ENCODE data around the gene PIEZO2.
"Not testable (repeated sequence)": the region's sequence is repeated elsewhere in the genome, so short reads cannot be mapped to it uniquely, and the experiment has no call there.

Gene PIEZO2

DNA sequence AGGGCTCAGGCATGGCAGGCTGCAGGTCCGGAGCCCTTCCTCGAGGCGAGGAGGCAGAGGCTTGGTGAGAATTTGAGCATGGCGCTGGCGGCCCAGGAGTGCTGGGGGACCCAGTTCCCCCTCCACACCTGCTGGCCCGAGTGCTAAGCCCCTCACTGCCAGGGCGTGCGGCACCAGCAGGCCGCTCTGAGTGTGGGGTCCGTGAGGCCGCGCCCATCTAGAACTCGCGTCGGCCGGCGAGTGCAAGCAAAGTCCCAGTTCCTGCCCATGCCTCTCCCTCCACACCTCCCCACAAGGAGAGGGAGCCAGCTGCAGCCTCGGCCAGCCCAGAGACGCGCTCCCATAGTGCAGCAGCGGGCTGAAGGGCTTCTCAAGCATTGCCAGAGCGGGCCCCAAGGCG is 233.0 kb downstream of the PIEZO2 start:
- no peak for DNase-seq (ENCODE audit: low read depth)
- TF ChIP-seq CTCF (conservative IDR thresholded peaks at IDR 0.05; ENCODE audit: low read length): no peak
- no peak overlapping the region for H3K4me3 ChIP-seq (ENCODE audit: low read length)

DNA sequence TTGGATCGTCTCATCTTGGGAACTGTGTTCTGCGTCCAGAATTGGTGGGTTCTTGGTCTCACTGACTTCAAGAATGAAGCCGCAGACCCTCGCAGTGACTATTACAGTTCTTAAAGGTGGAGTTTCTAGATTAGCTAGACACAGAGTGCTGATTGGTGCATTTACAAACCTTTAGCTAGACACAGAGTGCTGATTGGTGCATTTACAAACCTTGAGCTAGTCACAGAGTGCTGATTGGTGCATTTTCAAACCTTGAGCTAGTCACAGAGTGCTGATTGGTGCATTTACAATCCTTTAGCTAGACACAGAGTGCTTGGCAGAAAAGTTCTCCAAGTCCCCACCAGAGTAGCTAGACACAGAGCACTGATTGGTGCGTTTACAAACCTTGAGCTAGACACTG is 233.6 kb downstream of the PIEZO2 start:
- H3K4me3 ChIP-seq (ENCODE audit: low read length); DNase-seq (ENCODE audit: low read depth): not testable (repeated sequence)

GRCh38 chr18:10914610-10915009 is 234.8 kb downstream of the PIEZO2 start:
- H3K4me3 ChIP-seq (ENCODE audit: low read length); DNase-seq (ENCODE audit: low read depth): not testable (repeated sequence)

- H3K4me3 ChIP-seq (ENCODE audit: low read length): no peak overlapping the region
- DNase-seq (ENCODE audit: low read depth): peak; percentile 13
- TF ChIP-seq CTCF (conservative IDR thresholded peaks at IDR 0.05; ENCODE audit: low read length): no peak
Measured at GRCh38 chr18:10913919-10914318, 235.4 kb downstream of the PIEZO2 start.

DNA sequence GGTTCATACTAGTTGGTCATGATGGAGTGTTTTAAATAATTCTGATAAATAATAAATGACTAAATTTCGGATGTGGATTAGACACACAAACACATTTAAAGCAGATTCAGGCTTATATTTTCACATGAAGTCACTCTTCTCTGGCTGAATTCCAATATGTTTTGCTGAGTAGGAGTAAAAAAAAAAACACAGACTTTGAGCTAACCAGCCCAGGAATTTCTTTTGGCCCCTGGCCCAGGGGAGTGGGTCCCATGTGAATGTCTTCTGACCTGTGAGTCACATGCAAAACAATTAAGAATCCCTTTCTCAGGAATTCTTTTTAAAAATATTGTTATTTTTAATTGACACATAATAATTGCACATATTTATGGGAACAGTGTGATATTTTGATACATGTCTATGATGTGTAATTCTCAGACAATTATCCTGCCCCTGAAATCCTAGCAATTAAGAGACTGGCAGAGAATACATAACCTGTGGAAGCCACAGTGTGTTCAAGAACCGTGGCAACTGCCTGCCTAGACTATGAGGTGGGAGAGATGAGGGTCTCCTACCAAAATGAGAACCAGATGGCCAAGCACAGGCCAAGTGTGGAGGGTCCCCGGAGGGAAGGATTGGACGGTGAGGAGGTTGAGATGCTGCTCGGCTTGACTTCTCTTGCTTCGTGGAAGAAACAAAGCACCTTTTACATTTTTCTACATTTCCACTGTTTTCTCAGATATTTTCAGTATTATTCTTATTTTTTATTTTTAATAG is 236.4 kb downstream of the PIEZO2 start:
- TF ChIP-seq CTCF (conservative IDR thresholded peaks at IDR 0.05; ENCODE audit: low read length): no peak
- no peak overlapping the region for H3K4me3 ChIP-seq (ENCODE audit: low read length)
- DNase-seq (ENCODE audit: low read depth): peak; percentile 41

GRCh38 chr18:10909724-10910123 is 239.6 kb downstream of the PIEZO2 start:
- no peak overlapping the region for H3K4me3 ChIP-seq (ENCODE audit: low read length)
- TF ChIP-seq CTCF (conservative IDR thresholded peaks at IDR 0.05; ENCODE audit: low read length): no peak
- DNase-seq (ENCODE audit: low read depth): no peak

GRCh38 chr18:10908760-10909159 is 240.6 kb downstream of the PIEZO2 start:
- TF ChIP-seq CTCF (conservative IDR thresholded peaks at IDR 0.05; ENCODE audit: low read length): no peak
- DNase-seq (ENCODE audit: low read depth): no peak
- no peak overlapping the region for H3K4me3 ChIP-seq (ENCODE audit: low read length)

GRCh38 chr18:10907749-10908148 is 241.6 kb downstream of the PIEZO2 start:
- no peak for DNase-seq (ENCODE audit: low read depth)
- TF ChIP-seq CTCF (conservative IDR thresholded peaks at IDR 0.05; ENCODE audit: low read length): no peak
- H3K4me3 ChIP-seq (ENCODE audit: low read length): no peak overlapping the region

All from AG10803 (cell line).